CD8-positive, alpha-beta memory T cell (primary cell): Measurements from ENCODE around the gene DLAT. TPM values are rescaled to one million over a fixed set of nuclear protein-coding genes. Genes with fewer than 3 reads are reported as not detected.

Experiments
- CTCF ChIA-PET: fragments of 350-600 bp; sonication (Branson Sonifier 250); formaldehyde crosslinking; loops from one replicate; lab custom pipeline; 2021; ENCODE audit warnings: antibody characterized with exemption; lab: Charles Lee
- POLR2A ChIA-PET: fragments of 350-600 bp; sonication (Branson Sonifier 250); formaldehyde crosslinking; loops from one replicate; lab custom pipeline; 2021; ENCODE audit warnings: antibody characterized with exemption; lab: Charles Lee
- DNase-seq, 5 donors: peaks; one replicate each; pipeline versions ENCODE4 v3.0.0 to v3.0.0-alpha.2; 2020 to 2022; ENCODE audit warnings: mixed read lengths in 1 of 5
- H3K27ac ChIP-seq: one replicate; pipeline ENCODE4 v1.7.0; 2013; ENCODE audit warnings: low read depth, mild to moderate bottlenecking, low read length, moderate library complexity
- H3K27me3 ChIP-seq: 2 replicates; pipeline ENCODE4 v1.7.0; 2013; ENCODE audit warnings: low read length, mild to moderate bottlenecking; ENCODE audit not compliant: insufficient read depth, poor library complexity, severe bottlenecking
- H3K36me3 ChIP-seq: 2 replicates; pipeline ENCODE4 v1.7.0; 2013; ENCODE audit warnings: mild to moderate bottlenecking, low read length, moderate library complexity; ENCODE audit not compliant: insufficient read depth
- H3K4me1 ChIP-seq: 2 replicates; pipeline ENCODE4 v1.7.0; 2013; ENCODE audit warnings: mild to moderate bottlenecking, low read length, moderate library complexity; ENCODE audit not compliant: insufficient read depth
- H3K4me3 ChIP-seq: 2 replicates; pipeline ENCODE4 v1.7.0; 2013; ENCODE audit warnings: mild to moderate bottlenecking, low read length
- H3K9me3 ChIP-seq: 2 replicates; pipeline ENCODE4 v1.7.0; 2013; ENCODE audit warnings: mild to moderate bottlenecking, low read length
- H3K27ac Mint-ChIP-seq, 8 donors: one replicate each; pipeline ENCODE4 v1.8.0; 2020 to 2021; ENCODE audit warnings: mixed read lengths in 8 of 8, mild to moderate bottlenecking in 6 of 8, inconsistent platforms in 3 of 8, moderate library complexity in 3 of 8
- H3K27me3 Mint-ChIP-seq, 2 donors: one replicate each; pipeline ENCODE4 v1.8.0; 2020 to 2021; ENCODE audit warnings: mixed read lengths in 2 of 2, mild to moderate bottlenecking in 1 of 2, moderate library complexity in 1 of 2
- H3K36me3 Mint-ChIP-seq, 3 donors: one replicate each; pipeline ENCODE4 v1.8.0; 2020 to 2021; ENCODE audit warnings: mixed read lengths in 3 of 3, inconsistent platforms in 1 of 3, mild to moderate bottlenecking in 1 of 3
- H3K4me1 Mint-ChIP-seq, 3 donors: one replicate each; pipeline ENCODE4 v1.8.0; 2020 to 2021; ENCODE audit warnings: mixed read lengths in 3 of 3, inconsistent platforms in 1 of 3, mild to moderate bottlenecking in 1 of 3
- H3K4me3 Mint-ChIP-seq, 7 donors: one replicate each; pipeline ENCODE4 v1.8.0; 2020 to 2021; ENCODE audit warnings: mixed read lengths in 7 of 7, mild to moderate bottlenecking in 6 of 7, moderate library complexity in 4 of 7, inconsistent platforms in 2 of 7
- H3K9me3 Mint-ChIP-seq, 5 donors: one replicate each; pipeline ENCODE4 v1.8.0; 2020 to 2022; ENCODE audit warnings: mixed read lengths in 5 of 5, mild to moderate bottlenecking in 3 of 5, moderate library complexity in 2 of 5, inconsistent platforms in 1 of 5
- polyA plus RNA-seq: library from polyadenylated mRNA; unstranded; fragments of 300-500 nt; fragmentation: Illumina TruSeq; gene quantifications from one replicate; pipeline ENCODE4 v1.2.3, GENCODE V29; 2021
- total RNA-seq, 2 experiments: library from RNA; stranded (reverse); gene quantifications; one replicate each; pipeline ENCODE4 v1.2.3, GENCODE V29; 2021

DLAT gene
- total and polyA plus RNA-seq, 3 experiments from 2014 or later = 22.1 to 62.2 (median 61.1) TPM

GRCh38 chr11:112058103-112058502, 32.9 kb downstream of the DLAT start:
- Histone ChIP-seq H3K9me3 (no peaks in the 10 kb centered on the region), H3K36me3 (peaks cover 14% of the 10 kb centered on the region), H3K27me3 (no peaks in the 10 kb centered on the region), H3K4me3 (no peak overlapping the region), H3K4me1 (no peaks in the 10 kb centered on the region), H3K27ac (no peak overlapping the region)
- Mint-ChIP-seq H3K4me3 (no peak overlapping the region), H3K27me3 (no peaks in the 10 kb centered on the region), H3K36me3 (peaks cover 4 to 79% (median 28%) of the 10 kb centered on the region in 3 donors), H3K9me3 (no peaks in the 10 kb centered on the region), H3K27ac (no peak overlapping the region), H3K4me1 (peaks cover 2 to 7% (median 5%) of the 10 kb centered on the region in 3 donors)
- no peak for DNase-seq
- ChIA-PET CTCF (no interaction called here), POLR2A (no interaction called here)

- H3K4me1 Mint-ChIP-seq = no peaks in the 10 kb centered on the region
- peaks cover 4 to 45% (median 12%) of the 10 kb centered on the region in 3 donors for H3K36me3 Mint-ChIP-seq
- Histone ChIP-seq H3K4me1 (no peaks in the 10 kb centered on the region), H3K27ac (no peak overlapping the region), H3K27me3 (no peaks in the 10 kb centered on the region), H3K9me3 (no peaks in the 10 kb centered on the region), H3K36me3 (peaks cover 21% of the 10 kb centered on the region), H3K4me3 (no peak overlapping the region)
- ChIA-PET CTCF (no interaction called here), POLR2A (no interaction called here)
- no peak overlapping the region for H3K4me3 Mint-ChIP-seq
- no peaks in the 10 kb centered on the region for H3K27me3 Mint-ChIP-seq
- H3K9me3 Mint-ChIP-seq = no peaks in the 10 kb centered on the region
- no peak overlapping the region for H3K27ac Mint-ChIP-seq
- DNase-seq = no peak
These were observed 37.7 kb downstream of the DLAT start for GRCh38 chr11:112062923-112063322.

- peak within 1 kb of the TSS; percentile 85 to 99 (median 94) for H3K27ac Mint-ChIP-seq
- H3K36me3 Mint-ChIP-seq = peaks cover 0 to 34% (median 11%) of the 10 kb centered on the region in 3 donors
- H3K4me1 Mint-ChIP-seq = peaks cover 33 to 39% (median 35%) of the 10 kb centered on the region in 3 donors
- H3K27me3 Mint-ChIP-seq = peaks cover 8 to 21% of the 10 kb centered on the region in 2 donors
- ChIA-PET CTCF (interaction anchor here (0.9 kb wide), 1 partner anchor 13 kb away, joined by 3 read pairs; the partner anchor contains the start of genes SDHD and TIMM8B), POLR2A (interaction anchor here (0.6 to 1.4 kb wide), 2 partner anchors 12 to 121 kb away, joined by 3 to 7 read pairs; partner anchors contain the start of genes SDHD and TIMM8B)
- Histone ChIP-seq H3K27ac (peak within 1 kb of the TSS; percentile 89), H3K4me3 (peak within 1 kb of the TSS; percentile 98), H3K9me3 (no peaks in the 10 kb centered on the region), H3K27me3 (no peaks in the 10 kb centered on the region), H3K36me3 (peaks cover 4% of the 10 kb centered on the region), H3K4me1 (peaks cover 14% of the 10 kb centered on the region)
- DNase-seq = peak; percentile 61 to 91 (median 82)
- H3K4me3 Mint-ChIP-seq = peak within 1 kb of the TSS; percentile 80 to 99 (median 95)
- H3K9me3 Mint-ChIP-seq = no peaks in the 10 kb centered on the region
These were observed 49.0 kb downstream of the DLAT start, which contains the start of the genes NKAPD1 and PIH1D2 for GRCh38 chr11:112073941-112074811. TSS of gene NKAPD1 (plus strand) at chr11:112074299. CDS start at chr11:112075575, 1,276 bp downstream. TSS of gene PIH1D2 (minus strand) at chr11:112074017. CDS start at chr11:112073174, 843 bp downstream.

GRCh38 chr11:112082729-112083128, 57.5 kb downstream of the DLAT start:
- Mint-ChIP-seq H3K27me3 (no peaks in the 10 kb centered on the region), H3K36me3 (peaks cover 5 to 82% (median 19%) of the 10 kb centered on the region in 3 donors), H3K4me3 (peak overlapping the region in 1 of 7 donors; percentile 3), H3K27ac (peak overlapping the region in 6 of 8 donors; percentile 3 to 54 (median 47)), H3K9me3 (peaks cover 0 to 2% (median 0%) of the 10 kb centered on the region in 5 donors), H3K4me1 (peaks cover 29 to 44% (median 30%) of the 10 kb centered on the region in 3 donors)
- peaks cover 16% of the 10 kb centered on the region for H3K4me1 ChIP-seq
- H3K36me3 ChIP-seq = peaks cover 30% of the 10 kb centered on the region
- H3K9me3 ChIP-seq = no peaks in the 10 kb centered on the region
- H3K27ac ChIP-seq = no peak overlapping the region
- H3K4me3 ChIP-seq = no peak overlapping the region
- no peak for DNase-seq
- H3K27me3 ChIP-seq = no peaks in the 10 kb centered on the region
- CTCF ChIA-PET = interaction anchor here (1.1 kb wide), 1 partner anchor 14 kb away, joined by 3 read pairs; no protein-coding TSS in a partner anchor
- POLR2A ChIA-PET = no interaction called here

GRCh38 chr11:112085822-112086421, 60.7 kb downstream of the DLAT start:
- H3K4me3 ChIP-seq = peak overlapping the region; percentile 98
- DNase-seq = peak in 1 of 5 donors; percentile 51
- H3K4me1 ChIP-seq = peaks cover 27% of the 10 kb centered on the region
- H3K27ac ChIP-seq = peak overlapping the region; percentile 81
- H3K4me3 Mint-ChIP-seq = peak overlapping the region; percentile 93 to 100 (median 99)
- H3K4me1 Mint-ChIP-seq = peaks cover 48 to 71% (median 57%) of the 10 kb centered on the region in 3 donors
- no peaks in the 10 kb centered on the region for H3K27me3 Mint-ChIP-seq
- ChIA-PET CTCF (interaction anchor here (1.0 to 1.9 kb wide), 4 partner anchors 28 to 207 kb away, joined by 3 to 6 read pairs (median 5); no protein-coding TSS in a partner anchor), POLR2A (interaction anchor here (0.5 to 1.7 kb wide), 4 partner anchors 11 to 215 kb away, joined by 3 to 7 read pairs (median 3); no protein-coding TSS in a partner anchor)
- H3K9me3 Mint-ChIP-seq = peaks cover 0 to 2% (median 0%) of the 10 kb centered on the region in 5 donors
- H3K27ac Mint-ChIP-seq = peak overlapping the region; percentile 90 to 100 (median 98)
- peaks cover 15 to 86% (median 29%) of the 10 kb centered on the region in 3 donors for H3K36me3 Mint-ChIP-seq
- no peaks in the 10 kb centered on the region for H3K27me3 ChIP-seq
- peaks cover 25% of the 10 kb centered on the region for H3K36me3 ChIP-seq
- H3K9me3 ChIP-seq = no peaks in the 10 kb centered on the region

- Mint-ChIP-seq H3K27ac (peak within 1 kb of the TSS; percentile 90 to 100 (median 98)), H3K4me1 (peaks cover 52 to 76% (median 64%) of the 10 kb centered on the region in 3 donors), H3K27me3 (no peaks in the 10 kb centered on the region), H3K9me3 (peaks cover 0 to 2% (median 0%) of the 10 kb centered on the region in 5 donors), H3K36me3 (peaks cover 21 to 91% (median 33%) of the 10 kb centered on the region in 3 donors), H3K4me3 (peak within 1 kb of the TSS; percentile 93 to 100 (median 99))
- H3K27ac ChIP-seq = peak within 1 kb of the TSS; percentile 81
- peak within 1 kb of the TSS; percentile 98 for H3K4me3 ChIP-seq
- H3K4me1 ChIP-seq = peaks cover 27% of the 10 kb centered on the region
- no peaks in the 10 kb centered on the region for H3K9me3 ChIP-seq
- CTCF ChIA-PET = interaction anchor here (1.0 to 1.9 kb wide), 7 partner anchors 10 to 208 kb away, joined by 3 to 6 read pairs (median 5); partner anchors contain the start of gene NKAPD1
- H3K36me3 ChIP-seq = peaks cover 32% of the 10 kb centered on the region
- POLR2A ChIA-PET = interaction anchor here (0.5 to 1.7 kb wide), 5 partner anchors 12 to 216 kb away, joined by 3 to 7 read pairs (median 3); partner anchors contain the start of gene PTS
- peak; percentile 93 to 98 (median 97) for DNase-seq
- H3K27me3 ChIP-seq = no peaks in the 10 kb centered on the region
These were observed 61.4 kb downstream of the DLAT start, which contains the start of the genes SDHD and TIMM8B for GRCh38 chr11:112086422-112087191. TSS of gene SDHD (plus strand) at chr11:112086873. CDS start at chr11:112086908, 35 bp downstream. TSS of gene TIMM8B (minus strand) at chr11:112086756. CDS start at chr11:112086723, 33 bp downstream.
